ENCODE data around the gene ATP8A1.

DNA sequence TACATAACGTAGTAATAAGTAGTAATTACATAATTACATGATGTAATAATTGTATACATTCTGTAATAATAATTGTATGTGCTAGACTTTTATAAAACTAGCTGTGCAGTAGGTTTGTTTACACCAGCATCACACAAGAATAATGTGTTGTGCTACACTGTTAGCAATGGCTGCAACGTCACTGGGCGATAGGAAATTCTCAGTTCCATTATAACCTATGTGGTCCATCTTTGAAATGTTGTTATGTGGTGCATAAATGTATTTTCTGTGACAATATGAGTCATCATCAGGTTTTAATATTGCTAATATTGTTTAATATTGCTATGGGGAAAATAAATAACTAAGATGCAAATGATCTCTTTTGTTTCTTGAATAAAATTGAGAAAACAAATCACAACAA is 46.0 kb upstream of the ATP8A1 start:
- TF ChIP-seq, protein P1, sequence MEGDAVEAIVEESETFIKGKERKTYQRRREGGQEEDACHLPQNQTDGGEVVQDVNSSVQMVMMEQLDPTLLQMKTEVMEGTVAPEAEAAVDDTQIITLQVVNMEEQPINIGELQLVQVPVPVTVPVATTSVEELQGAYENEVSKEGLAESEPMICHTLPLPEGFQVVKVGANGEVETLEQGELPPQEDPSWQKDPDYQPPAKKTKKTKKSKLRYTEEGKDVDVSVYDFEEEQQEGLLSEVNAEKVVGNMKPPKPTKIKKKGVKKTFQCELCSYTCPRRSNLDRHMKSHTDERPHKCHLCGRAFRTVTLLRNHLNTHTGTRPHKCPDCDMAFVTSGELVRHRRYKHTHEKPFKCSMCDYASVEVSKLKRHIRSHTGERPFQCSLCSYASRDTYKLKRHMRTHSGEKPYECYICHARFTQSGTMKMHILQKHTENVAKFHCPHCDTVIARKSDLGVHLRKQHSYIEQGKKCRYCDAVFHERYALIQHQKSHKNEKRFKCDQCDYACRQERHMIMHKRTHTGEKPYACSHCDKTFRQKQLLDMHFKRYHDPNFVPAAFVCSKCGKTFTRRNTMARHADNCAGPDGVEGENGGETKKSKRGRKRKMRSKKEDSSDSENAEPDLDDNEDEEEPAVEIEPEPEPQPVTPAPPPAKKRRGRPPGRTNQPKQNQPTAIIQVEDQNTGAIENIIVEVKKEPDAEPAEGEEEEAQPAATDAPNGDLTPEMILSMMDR (IDR thresholded peaks at IDR 0.05), result no peak
- TF ChIP-seq POLR2A (IDR thresholded peaks at IDR 0.05), result no peak
